ENCODE results near the gene LHX1.

The LHX1 gene

DNA sequence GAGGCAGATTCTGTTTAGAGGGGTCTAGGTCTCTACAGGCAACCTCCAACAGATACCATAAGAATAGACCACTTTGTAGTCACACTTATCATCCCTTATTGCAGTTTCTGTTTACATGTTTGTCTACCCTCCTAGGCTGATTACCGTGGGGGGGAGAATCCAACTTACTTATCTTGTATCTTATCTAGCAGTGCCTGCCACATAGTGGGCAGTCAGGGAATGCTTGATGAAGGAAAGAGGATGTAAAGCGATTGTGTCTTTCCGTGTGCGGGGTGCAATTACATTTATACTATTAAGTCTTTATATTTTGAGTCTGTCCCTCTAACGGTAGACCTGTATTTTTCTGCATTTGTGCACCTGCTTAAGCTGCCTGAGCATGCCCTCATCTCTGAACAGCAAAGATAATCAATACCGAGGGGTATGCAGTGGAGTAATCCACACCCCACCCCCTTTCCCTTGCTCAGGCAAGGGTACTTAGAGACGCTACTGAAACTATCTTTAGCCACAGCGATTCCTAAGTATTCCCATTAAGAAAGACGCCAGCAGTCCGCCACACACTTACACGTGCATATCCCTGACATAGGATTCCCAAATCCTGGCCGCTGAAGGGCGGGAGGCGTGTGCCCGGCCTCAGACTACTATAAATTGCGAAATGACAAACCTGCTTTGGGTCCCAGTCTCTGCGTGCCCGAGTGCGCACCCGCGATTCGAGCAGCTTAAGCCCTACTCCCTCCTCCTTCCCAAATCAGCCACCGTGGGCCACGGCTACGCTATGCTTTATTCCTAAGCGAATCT lies 10.8 kb downstream of the LHX1 start:
- peak overlapping the region; percentile 80 for H3K4me3 ChIP-seq (replicated peaks; ENCODE audit: low read depth, low read length)
- TF ChIP-seq, protein P1, sequence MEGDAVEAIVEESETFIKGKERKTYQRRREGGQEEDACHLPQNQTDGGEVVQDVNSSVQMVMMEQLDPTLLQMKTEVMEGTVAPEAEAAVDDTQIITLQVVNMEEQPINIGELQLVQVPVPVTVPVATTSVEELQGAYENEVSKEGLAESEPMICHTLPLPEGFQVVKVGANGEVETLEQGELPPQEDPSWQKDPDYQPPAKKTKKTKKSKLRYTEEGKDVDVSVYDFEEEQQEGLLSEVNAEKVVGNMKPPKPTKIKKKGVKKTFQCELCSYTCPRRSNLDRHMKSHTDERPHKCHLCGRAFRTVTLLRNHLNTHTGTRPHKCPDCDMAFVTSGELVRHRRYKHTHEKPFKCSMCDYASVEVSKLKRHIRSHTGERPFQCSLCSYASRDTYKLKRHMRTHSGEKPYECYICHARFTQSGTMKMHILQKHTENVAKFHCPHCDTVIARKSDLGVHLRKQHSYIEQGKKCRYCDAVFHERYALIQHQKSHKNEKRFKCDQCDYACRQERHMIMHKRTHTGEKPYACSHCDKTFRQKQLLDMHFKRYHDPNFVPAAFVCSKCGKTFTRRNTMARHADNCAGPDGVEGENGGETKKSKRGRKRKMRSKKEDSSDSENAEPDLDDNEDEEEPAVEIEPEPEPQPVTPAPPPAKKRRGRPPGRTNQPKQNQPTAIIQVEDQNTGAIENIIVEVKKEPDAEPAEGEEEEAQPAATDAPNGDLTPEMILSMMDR (IDR thresholded peaks at IDR 0.05; ENCODE audit: low read depth, low read length, missing control alignments) = no peak
- no peak for DNase-seq (ENCODE audit: extremely low read depth, low read depth)

DNA sequence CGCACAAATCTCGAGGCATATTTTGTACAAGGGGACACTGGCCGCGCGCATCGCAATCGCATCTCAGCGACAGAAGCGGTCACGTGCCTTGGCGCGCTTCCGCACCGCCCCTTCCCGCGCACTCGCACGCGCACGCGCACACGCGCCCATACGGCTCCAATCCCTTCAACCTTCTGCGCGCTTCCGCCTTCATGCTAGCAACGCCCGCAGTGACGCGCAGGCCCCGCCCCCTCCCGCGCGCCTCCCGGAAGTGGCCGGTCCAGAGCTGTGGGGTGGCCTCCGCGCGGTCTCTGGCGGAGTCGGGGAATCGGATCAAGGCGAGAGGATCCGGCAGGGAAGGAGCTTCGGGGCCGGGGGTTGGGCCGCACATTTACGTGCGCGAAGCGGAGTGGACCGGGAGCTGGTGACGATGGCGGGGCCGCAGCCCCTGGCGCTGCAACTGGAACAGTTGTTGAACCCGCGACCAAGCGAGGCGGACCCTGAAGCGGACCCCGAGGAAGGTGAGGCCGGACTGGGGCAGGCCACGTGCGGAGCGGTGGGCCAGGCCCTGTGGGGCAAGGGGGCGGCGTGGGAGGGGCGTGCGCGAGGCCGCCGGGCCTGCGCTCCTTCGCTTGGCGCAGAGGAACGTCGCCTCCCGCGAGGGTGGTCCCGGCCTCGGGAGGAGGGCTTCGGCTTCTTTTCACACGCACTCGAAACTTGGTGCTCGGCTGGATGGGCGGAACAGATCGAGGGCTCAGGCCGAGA lies 11.6 kb downstream of the LHX1 start, which contains the start of gene AATF:
Gene AATF, plus strand, starts transcription at position 238 of the 744 bp plus-strand sequence. Its CDS starts 172 bp downstream, at position 410.
- DNase-seq (ENCODE audit: extremely low read depth, low read depth) = peak; percentile 84
- TF ChIP-seq, protein P1 (IDR thresholded peaks at IDR 0.05; ENCODE audit: low read depth, low read length, missing control alignments) = no peak
- H3K4me3 ChIP-seq (replicated peaks; ENCODE audit: low read depth, low read length) = peak within 1 kb of the TSS; percentile 80

DNA sequence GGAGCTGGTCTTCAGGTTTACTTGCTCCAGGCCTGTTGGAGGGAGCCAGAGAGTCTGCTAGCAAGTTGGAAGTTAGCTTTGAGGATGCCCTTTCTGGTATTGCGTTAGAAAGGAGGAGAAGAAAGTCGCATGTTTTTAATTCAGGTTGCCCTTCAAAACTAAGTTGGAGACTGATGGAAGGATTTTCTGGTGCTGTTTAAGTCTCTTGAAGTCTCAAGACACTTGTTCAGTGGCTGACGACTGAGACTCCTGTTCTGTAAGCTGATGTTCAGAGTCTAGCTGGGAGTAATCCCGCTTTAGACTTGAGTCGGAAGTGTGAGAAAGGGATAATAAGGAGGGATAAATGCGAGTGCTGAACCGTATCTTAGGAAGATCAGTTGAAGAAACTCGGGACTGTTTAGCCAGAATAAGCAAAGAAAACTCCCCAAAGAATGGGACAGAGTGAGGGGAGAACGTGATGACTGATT lies 12.2 kb downstream of the LHX1 start:
- TF ChIP-seq, protein P1 (IDR thresholded peaks at IDR 0.05; ENCODE audit: low read depth, low read length, missing control alignments) = no peak
- peak overlapping the region; percentile 80 for H3K4me3 ChIP-seq (replicated peaks; ENCODE audit: low read depth, low read length)
- no peak for DNase-seq (ENCODE audit: extremely low read depth, low read depth)

DNA sequence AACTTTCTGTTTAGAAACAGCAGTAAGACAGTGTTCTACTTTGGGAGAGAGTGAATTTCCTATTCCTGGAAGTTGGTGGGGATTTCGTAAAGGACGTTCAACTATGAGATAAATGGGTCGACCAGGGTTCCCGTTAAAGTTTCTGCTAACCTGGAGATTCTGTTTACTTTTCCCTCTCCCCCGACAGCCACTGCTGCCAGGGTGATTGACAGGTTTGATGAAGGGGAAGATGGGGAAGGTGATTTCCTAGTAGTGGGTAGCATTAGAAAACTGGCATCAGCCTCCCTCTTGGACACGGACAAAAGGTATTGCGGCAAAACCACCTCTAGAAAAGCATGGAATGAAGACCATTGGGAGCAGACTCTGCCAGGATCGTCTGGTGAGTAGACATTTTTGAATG lies 12.8 kb downstream of the LHX1 start:
- TF ChIP-seq, protein P1 (IDR thresholded peaks at IDR 0.05; ENCODE audit: low read depth, low read length, missing control alignments) = no peak
- no peak for DNase-seq (ENCODE audit: extremely low read depth, low read depth)
- H3K4me3 ChIP-seq (replicated peaks; ENCODE audit: low read depth, low read length) = peak overlapping the region; percentile 80

DNA sequence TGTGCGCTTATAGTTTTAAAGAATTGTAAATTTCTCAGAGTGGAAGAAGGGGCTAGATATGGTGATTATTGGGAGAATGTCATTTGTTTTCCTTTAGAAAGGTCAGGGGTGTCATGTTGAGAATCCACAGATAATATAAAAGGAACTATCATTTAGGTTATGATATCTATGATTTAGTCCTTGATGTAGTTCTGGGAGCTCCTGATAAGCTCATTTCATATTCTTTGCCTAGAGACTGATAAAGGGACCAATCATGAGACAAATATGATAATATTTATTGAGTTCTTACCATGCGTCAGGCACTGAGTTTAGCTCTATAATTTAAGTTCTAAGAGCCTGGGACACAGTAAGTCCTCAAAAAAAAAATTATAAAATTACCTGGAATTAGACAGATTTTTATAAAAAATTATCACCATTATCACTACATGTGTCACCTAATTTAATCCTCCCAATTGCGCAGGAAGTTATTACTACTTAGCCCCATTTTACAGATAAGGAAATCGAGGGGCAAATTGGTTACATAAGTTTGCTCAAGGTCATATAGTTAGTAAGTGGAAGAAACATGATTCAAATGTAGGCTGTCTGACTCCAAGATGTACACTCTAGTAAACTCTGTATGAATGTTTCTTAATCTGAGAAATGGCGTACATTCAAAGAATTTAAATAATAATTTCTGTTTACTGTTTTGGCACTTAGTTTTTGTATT lies 14.0 kb downstream of the LHX1 start:
- DNase-seq (ENCODE audit: extremely low read depth, low read depth) = no peak
- TF ChIP-seq, protein P1 (IDR thresholded peaks at IDR 0.05; ENCODE audit: low read depth, low read length, missing control alignments) = no peak
- H3K4me3 ChIP-seq (replicated peaks; ENCODE audit: low read depth, low read length) = no peak overlapping the region

DNA sequence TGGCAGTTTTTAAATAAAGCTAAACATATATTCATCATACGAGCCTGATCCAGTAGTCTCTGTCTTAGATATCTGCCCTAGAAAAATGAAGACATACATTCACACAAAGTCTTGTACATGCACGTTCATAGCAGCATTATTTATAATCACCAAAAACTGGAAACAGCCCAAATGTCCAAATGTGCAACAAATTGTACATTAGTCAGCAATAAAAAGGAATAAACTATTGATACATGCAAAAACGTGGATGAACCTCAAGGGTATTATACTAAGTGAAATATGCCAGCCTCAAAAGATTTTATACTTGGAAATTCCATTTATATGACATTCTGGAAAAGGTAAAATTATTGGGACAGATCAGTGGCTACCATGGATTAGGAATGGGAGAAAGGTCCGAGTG lies 34.2 kb downstream of the LHX1 start:
- no peak for DNase-seq (ENCODE audit: extremely low read depth, low read depth)
- TF ChIP-seq, protein P1 (IDR thresholded peaks at IDR 0.05; ENCODE audit: low read depth, low read length, missing control alignments) = no peak
- no peak overlapping the region for H3K4me3 ChIP-seq (replicated peaks; ENCODE audit: low read depth, low read length)

Data from HFF-Myc (cell line).